Liver (tissue), 3 donors: ENCODE measurements around the gene SLC38A5.
"Not testable (repeated sequence)": the region's sequence is repeated elsewhere in the genome, so short reads cannot be mapped to it uniquely, and the experiment has no call there.

Experiments
- EGR1 ChIP-seq, 2 donors: IDR thresholded peaks; 2 replicates each; pipeline ENCODE4 v1.6.1; 2016 to 2018; ENCODE audit warnings: antibody characterized with exemption in 2 of 2, low read depth in 2 of 2
- FOXA2 ChIP-seq: IDR thresholded peaks from 2 replicates; pipeline ENCODE4 v1.6.1; 2016; ENCODE audit warnings: antibody characterized with exemption
- HNF4G ChIP-seq: IDR thresholded peaks from 2 replicates; pipeline ENCODE4 v1.6.1; 2016; ENCODE audit warnings: antibody characterized with exemption
- NR2F2 ChIP-seq: IDR thresholded peaks from 2 replicates; pipeline ENCODE4 v1.6.1; 2016; ENCODE audit warnings: antibody characterized with exemption
- REST ChIP-seq: IDR thresholded peaks from 2 replicates; pipeline ENCODE4 v1.6.1; 2016; ENCODE audit warnings: antibody characterized with exemption, mild to moderate bottlenecking
- YY1 ChIP-seq: IDR thresholded peaks from 2 replicates; pipeline ENCODE4 v1.6.1; 2016; ENCODE audit warnings: antibody characterized with exemption, mild to moderate bottlenecking
- TF ChIP-seq, protein P1 (sequence below): IDR thresholded peaks from 2 replicates; pipeline ENCODE4 v1.6.1; 2016; ENCODE audit warnings: antibody characterized with exemption
- TF ChIP-seq, protein P2 (sequence below): fragments of 150-350 bp; IDR thresholded peaks from 2 replicates; pipeline ENCODE4 v1.5.1; 2017; ENCODE audit warnings: improper control_type of control experiment, low read depth, low read length; ENCODE audit not compliant: missing input control
- donor health status: healthy.
- donor health status: healthy.

DNA sequence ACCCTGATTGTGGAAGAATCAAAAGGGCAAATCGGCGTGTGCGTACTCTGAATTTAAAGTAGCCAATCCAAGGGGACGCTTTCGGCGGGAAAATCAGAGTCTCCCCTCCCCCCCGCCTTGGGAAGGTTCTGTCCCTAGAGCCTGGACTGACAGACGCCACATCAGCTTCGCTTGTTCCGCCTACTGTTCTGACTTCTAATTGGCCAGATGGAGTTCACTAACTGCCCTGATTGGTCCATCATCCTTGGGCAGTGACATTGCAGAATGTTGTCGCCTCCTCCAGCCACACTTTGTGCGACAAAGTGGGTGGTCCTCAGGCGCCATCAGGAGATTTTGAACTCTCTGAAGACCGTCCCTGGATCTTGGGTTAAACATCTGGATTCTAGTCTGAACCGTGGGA lies 58.2 kb downstream of the SLC38A5 start, which contains the start of gene SSX4B:
- not testable (repeated sequence) for TF ChIP-seq EGR1 (IDR thresholded peaks at IDR 0.05; ENCODE audit: low read depth in 2 of 2); NR2F2; HNF4G; REST; FOXA2; YY1
- TF ChIP-seq, protein P1, sequence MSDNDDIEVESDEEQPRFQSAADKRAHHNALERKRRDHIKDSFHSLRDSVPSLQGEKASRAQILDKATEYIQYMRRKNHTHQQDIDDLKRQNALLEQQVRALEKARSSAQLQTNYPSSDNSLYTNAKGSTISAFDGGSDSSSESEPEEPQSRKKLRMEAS = not testable (repeated sequence)
- TF ChIP-seq, protein P2, sequence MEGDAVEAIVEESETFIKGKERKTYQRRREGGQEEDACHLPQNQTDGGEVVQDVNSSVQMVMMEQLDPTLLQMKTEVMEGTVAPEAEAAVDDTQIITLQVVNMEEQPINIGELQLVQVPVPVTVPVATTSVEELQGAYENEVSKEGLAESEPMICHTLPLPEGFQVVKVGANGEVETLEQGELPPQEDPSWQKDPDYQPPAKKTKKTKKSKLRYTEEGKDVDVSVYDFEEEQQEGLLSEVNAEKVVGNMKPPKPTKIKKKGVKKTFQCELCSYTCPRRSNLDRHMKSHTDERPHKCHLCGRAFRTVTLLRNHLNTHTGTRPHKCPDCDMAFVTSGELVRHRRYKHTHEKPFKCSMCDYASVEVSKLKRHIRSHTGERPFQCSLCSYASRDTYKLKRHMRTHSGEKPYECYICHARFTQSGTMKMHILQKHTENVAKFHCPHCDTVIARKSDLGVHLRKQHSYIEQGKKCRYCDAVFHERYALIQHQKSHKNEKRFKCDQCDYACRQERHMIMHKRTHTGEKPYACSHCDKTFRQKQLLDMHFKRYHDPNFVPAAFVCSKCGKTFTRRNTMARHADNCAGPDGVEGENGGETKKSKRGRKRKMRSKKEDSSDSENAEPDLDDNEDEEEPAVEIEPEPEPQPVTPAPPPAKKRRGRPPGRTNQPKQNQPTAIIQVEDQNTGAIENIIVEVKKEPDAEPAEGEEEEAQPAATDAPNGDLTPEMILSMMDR = not testable (repeated sequence)
